Hypothalamus (tissue), 51 donors: ENCODE results near the gene ITGB7.
"Not testable (repeated sequence)": the region's sequence is repeated elsewhere in the genome, so short reads cannot be mapped to it uniquely, and the experiment has no call there.

ENCODE experiments used
- DNase-seq, 51 donors: peaks; one replicate each; lab custom pipeline; 2025; lab: John Stamatoyannopoulos, UW

ITGB7 gene

GRCh38 chr12:53218551-53219291 lies 11.7 kb upstream of the ITGB7 start:
- DNase-seq, result peak in 3 of 51 donors; percentile 20 to 43 (median 39)

GRCh38 chr12:53217931-53218307 lies 10.9 kb upstream of the ITGB7 start:
- DNase-seq, result peak in 1 of 51 donors; percentile 22

DNA sequence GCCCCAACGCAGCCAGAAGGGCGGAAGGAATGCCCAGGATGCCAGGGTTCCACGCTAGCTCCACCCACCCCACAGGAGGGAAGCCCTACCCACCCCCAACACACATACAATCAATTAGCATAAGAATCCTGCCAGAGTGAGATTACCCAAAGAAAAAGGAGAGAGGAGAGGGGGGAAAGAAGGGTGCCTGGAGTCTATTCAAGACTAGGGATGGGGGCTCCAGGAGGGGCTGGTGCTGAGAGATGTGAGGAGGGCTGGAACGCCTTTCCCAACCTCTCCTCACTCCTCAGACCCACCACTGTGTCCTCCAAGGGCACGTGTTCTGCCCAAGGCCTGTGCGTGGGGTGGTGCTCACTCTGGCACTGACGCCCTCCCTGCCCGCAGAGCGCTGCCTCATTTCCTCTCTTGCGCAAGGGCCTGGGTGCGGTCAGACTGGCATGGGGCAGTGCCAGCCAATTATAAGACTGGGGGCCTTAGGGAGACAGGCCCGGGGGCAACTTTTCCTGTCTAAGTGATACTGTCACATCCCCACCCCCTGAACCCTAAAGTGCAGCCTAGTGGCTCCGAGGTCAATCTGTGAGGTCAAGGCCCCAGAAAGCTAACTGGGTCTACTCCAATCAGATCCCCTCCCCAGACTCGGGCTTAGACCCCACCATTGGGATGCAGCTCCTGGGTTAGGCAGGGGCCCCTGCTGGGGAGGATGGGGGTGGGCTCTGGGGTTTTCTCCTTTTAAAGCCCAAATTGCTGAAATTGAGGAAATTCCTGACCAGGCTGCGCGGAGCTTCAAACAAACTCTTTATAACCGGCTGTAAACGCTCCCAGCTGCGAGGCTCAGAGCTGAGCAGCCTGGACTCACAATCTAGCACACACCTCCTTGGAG lies 10.2 kb upstream of the ITGB7 start:
- peak in 1 of 51 donors; percentile 19 for DNase-seq

- DNase-seq, result no peak
Measured at GRCh38 chr12:53215497-53215896, 8.4 kb upstream of the ITGB7 start.

- DNase-seq, result no peak
Measured at GRCh38 chr12:53214687-53215455, 7.8 kb upstream of the ITGB7 start.

GRCh38 chr12:53214221-53214620 lies 7.2 kb upstream of the ITGB7 start:
- DNase-seq, result no peak

- DNase-seq, result peak in 50 of 51 donors; percentile 30 to 91 (median 66)
Measured at GRCh38 chr12:53213348-53213747, 6.3 kb upstream of the ITGB7 start.

- DNase-seq, result no peak
Measured at GRCh38 chr12:53212931-53213330, 5.9 kb upstream of the ITGB7 start.

GRCh38 chr12:53211476-53212381 lies 4.7 kb upstream of the ITGB7 start:
- no peak for DNase-seq

DNA sequence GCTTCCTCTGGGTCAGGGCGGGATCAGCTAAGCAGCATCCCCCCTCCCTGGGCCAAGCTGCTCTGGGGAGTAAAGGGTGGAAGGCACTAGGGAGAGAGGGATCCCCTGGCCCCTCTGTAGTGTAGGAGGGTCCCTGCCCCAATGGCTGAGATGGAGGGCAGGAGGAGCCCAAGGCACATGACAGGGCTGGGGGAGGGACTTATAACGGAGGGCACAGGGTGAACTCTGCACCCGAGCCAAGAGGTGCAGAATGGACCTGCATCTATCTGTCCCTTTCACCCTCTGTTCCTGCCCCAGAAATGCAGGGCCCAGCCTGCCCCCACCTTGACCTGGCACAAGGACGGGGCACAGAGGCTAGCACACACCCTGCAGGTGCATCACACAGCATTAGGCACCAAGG lies 3.8 kb upstream of the ITGB7 start:
- DNase-seq, result no peak

- DNase-seq, result no peak
Measured at GRCh38 chr12:53208877-53209463, 1.9 kb upstream of the ITGB7 start.

DNA sequence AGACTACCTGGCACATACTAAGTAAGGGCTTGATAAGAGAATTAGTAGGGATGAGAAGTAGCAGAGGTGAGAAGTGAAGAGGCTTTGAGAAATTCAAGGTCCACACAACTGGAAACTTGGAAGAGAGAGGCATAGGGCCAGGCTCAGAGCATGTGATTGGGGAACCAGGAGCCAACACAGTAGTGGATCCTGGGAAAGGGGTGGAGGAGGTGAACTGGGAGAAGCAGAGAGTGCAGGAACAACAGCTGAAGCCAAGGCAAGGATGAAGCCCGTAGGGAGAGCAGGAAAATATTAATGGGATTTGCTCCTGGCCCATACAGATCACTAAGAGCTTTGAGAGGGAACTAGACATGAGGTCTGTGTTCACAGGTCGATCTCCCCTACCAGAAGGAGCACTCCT lies 1.4 kb upstream of the ITGB7 start:
- DNase-seq, result no peak

GRCh38 chr12:53205747-53206419 lies 1.2 kb downstream of the ITGB7 start:
- no peak for DNase-seq

GRCh38 chr12:53204351-53204750 lies 2.7 kb downstream of the ITGB7 start:
- DNase-seq, result no peak

- DNase-seq, result not testable (repeated sequence)
Measured at GRCh38 chr12:53202316-53202715, 4.7 kb downstream of the ITGB7 start.

- no peak for DNase-seq
Measured at GRCh38 chr12:53201639-53202038, 5.4 kb downstream of the ITGB7 start.

- DNase-seq, result no peak
Measured at GRCh38 chr12:53201177-53201541, 5.9 kb downstream of the ITGB7 start.

- DNase-seq, result no peak
Measured at GRCh38 chr12:53200458-53201176, 6.4 kb downstream of the ITGB7 start.

- DNase-seq, result no peak
Measured at GRCh38 chr12:53200107-53200457, 7.0 kb downstream of the ITGB7 start.
